HG03097 (cell line): Measurements from ENCODE around the gene OPCML.

Experiments
- ATAC-seq: cut with Tn5 transposase; IDR thresholded peaks from one replicate; pipeline ENCODE4 v1.9.1; 2021; ENCODE audit not compliant: unreplicated experiment, low FRiP score

The OPCML gene

DNA sequence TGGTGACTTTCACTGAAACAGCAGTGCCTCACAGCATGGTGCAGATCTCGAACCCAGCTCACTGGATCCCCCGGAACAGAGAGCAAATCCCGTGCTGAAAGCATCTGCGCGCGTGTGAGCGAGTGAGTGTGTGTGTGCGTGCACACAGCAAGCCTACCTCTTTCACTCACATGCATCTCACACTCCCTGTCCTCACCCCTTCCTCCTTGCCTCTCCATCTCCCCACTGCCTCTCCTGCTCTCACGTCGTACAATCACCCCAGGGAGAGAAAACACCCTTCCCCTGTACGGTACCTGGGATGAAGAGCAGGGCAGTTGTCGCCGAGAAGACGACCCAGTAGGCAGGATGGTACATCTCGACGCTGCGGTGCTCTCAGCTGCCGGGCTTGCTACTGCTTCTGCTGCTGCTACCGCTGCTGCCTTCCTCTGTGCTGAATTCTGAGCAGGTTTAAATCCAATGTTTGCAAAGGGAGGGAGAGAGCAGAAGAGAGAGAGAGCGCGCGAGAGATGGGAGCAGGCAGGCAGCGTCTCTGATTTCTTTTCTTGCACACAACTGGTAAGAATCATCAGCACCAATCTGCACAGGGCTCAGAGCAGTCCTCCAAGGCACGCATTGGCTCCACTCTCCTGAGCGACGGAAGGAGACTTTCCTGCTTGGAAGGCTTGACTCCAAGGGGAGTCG is at the start of gene OPCML:
Gene OPCML (minus strand): TSS at position 531 of the 681 bp plus-strand sequence.
- ATAC-seq, result no peak

DNA sequence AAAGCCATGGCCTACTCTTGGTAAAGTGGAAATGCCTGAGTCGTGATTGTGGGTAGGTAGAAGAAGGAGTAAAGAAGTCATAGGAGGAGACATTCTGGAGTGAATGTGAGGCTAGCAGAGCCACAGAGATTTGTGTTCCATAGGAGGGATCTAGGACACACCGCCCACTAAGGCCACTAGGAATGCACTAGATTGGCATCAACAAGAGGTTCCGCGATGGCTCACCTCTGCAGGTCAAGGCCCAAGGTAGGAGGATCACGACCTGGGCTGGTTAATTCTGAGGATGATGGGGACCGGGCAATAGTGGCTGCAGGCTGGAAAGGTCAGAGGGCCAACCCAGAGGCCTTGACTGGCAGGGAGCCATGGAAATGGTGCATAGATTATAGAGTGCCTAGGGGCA is 48.8 kb upstream of the OPCML start:
- ATAC-seq, result no peak

DNA sequence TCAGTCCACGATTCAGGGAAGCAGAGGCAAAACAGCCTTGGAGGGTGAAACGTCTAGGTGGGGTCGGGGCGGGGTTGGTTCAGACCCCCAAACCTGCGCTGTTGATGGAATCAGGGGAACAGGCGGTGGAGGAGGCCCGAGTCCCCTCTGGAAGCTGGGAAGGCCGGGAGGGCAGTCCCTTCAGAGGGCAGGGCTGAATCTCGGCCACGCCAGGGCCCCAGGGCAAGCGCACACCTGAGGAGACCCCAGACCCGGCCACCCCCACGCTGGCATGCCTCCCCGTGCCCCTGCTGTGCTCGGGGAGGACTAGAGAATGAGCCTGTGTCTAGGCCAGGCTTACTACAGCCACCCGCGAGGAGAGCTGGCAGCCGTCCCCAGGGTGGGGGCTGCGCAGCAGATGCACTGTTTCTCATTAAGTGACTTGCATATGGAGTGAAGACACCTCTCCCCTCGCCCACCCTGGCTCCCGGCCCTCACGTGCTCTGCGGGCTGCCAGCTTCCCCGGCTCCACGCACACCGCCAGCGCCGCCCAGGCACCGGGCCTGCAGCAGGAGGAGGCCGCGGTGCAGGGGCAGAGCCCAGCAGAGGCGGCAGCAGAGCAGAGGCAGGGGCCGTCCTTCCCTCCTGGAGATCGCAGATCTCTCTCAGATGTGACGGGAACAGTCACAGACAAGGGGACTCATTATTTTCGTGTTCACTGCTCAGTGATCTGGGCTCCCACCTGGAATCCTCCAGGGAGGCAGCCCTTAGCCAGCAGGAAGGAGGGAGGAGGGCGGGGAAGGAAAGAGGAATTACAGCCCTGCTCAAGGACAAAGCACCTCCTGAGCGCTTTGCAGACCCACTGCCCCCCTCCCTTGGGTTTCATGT is 47.1 kb upstream of the OPCML start:
- ATAC-seq, result no peak

DNA sequence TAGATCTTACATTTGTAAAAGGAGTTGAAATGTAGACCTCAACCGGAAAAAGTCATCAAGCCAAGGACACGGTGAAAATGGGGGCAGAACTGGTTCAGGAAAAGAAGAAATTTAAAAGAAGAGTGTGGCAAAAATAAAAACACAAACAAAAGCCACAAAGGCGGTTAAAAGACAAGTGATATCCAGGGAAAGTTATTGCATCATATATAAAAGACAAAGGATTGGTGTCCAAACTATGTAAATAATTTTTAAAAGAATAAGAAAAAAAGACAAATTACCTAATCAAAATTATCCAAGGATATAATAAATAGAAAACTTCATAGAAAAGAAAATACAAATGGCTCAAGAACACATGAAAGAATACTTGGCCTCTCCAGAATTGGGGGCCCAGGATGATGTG is 45.1 kb upstream of the OPCML start:
- no peak for ATAC-seq

DNA sequence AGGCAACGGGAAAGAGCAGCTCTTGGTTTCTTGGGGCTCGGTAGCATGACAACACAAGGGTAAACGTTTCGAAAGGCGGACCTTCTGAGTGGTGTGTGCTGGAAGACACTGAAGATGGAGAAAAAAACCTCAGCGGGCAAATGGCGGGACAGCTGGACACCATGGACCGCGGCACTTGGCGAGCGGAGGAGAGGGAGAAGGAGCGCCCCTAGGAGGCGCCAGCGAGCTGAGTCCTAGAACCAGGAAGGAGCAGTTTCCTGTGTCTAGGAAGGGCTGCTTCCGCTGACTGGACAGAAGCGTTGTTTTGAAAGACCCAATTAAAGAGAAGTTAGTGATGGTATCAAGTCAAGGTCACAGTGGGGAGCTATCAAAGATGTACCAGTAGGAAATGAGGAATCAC is 44.0 kb upstream of the OPCML start:
- ATAC-seq, result no peak

DNA sequence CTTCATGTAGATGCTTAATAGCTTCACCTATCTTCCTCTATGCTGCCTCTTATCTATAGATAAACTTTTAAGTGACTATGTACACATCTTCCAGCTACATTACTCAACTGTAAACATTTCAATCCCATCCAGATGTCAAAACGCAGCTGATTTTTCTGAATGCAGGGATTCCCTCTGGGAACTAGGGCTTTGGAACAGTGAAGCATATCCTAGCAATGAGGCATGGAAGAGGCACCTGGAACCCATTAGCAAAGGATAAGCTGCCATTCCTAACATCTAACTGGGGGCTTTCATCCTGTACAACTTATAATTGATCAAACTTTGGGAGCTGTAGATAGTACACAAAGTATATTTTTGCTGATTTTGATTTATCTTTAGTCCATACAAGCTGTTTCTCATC is 40.8 kb upstream of the OPCML start:
- no peak for ATAC-seq

DNA sequence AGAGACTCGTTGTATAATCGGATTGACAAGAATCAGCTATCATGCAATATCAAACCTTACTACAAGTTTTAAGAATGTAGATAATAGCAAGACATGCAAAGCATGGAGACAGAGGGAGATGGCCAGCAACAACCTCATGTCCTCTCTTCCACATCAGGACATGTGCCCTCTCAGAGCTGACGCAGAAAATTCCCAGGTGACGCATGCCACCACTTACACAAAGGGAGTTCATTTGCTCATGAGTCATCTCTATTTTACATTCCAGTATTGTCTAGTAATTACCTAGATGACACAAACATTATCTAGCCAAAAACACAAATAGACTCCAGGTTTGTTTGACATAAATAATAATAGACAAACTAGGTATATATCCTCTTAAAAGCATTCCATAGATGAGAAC is 38.1 kb upstream of the OPCML start:
- ATAC-seq, result no peak

DNA sequence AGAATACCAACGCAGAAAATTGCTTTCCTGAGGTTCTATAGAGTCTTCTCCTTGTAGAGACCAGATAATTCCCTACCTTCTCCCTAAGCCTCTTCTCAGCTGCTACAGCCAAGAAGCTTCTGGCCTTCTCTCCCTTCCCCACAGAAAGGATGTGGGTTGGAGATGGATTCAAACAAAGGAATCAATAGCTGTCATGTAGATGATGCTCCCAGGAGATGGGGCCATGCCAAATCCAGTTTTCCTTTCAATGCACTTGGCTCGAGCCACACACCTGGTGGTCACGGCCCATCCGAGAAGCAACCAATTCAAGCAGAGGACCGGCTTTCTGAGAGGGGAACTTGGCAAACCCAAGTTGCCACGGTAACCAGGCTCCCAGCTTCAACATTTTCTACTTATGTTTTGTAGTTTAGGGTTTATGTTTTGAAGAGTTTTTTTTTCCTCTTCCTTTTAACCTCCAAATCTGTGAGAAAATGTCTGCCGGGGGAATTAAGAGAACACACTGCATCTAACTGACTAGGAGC is 31.3 kb upstream of the OPCML start:
- ATAC-seq, result no peak

DNA sequence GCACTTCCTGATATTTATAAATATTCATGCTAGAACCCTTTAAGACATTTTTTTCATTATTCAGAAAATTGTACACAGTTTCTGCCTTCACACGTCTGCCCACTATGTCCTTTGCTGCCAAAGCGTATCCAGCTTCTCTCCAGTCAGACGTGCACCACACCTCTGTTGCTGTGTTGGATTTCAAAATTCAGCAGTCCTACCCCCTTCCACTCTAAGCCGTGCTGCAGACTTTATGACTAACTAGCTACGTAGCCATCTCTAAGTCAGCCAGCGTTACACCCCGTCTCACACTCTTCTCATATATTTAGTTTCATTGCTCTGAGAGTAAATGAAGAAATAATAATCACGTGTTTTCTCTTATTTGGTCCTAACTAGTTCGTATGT is 28.2 kb upstream of the OPCML start:
- ATAC-seq, result no peak

DNA sequence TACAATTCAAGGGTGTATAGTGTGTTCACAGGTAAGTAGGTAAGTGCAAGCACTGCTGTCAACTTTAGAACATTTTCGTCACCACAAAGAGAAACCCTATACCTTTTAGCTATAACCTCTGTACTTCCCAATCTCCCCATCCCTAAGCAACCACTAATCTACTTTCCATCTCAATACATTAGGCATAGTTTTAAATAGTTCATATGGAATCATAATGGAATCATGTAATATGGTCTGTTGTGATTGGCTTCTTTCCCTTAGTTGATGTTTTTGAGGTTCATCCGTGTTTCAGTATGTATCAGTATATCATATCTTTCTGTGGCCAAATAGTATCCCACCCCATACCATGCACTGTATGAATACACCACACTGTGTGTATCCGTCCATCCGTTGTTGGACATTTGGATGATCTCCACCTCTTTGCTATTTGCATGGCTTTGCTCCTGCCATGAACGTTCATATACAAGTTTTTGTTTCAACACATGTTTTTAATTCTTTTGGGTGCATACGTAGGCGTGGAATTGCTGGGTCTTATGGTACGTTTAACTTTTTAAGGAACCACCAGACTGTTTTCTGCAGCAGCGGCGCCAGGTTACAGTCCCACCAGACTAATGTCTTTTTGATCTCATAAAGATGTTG is 27.7 kb upstream of the OPCML start:
- no peak for ATAC-seq

DNA sequence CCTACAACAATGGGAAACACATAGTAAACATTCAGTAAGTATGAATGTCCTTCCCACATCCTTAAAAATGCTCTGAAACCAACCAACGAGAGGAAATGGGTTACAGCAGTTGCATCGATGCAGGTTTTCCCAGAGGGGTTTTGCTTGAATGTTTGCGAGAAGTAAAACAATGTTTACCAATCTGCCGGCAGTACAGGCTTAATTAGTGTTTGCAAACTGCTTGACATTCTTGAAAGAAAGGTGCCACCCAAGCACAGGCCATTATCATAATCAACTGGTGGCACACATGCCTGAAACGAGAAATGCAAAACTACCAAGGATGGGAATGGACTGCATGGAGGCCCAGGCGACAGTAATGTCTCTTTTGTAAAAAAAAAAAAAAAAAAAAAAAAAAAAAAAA is 27.1 kb upstream of the OPCML start:
- ATAC-seq, result no peak

DNA sequence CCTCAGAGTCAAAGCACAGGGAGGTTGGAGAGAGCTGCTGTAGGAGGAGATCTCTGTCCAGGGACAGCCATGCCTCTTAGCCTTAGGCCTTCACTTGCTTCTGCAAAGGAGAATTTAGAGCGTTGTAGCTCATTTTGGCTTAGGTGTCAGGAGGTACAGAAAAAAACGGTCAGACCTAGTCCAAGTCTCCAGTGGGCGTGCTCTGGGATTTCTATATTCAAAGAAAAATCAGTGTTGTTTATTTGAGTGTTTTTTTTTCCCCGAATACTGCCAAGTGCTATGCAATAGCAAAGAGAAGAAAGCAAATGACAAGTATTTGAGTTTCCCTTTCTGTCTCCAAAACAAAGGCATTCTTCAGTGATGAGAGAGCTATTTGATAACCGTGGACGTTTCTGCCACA is 22.7 kb upstream of the OPCML start:
- no peak for ATAC-seq

DNA sequence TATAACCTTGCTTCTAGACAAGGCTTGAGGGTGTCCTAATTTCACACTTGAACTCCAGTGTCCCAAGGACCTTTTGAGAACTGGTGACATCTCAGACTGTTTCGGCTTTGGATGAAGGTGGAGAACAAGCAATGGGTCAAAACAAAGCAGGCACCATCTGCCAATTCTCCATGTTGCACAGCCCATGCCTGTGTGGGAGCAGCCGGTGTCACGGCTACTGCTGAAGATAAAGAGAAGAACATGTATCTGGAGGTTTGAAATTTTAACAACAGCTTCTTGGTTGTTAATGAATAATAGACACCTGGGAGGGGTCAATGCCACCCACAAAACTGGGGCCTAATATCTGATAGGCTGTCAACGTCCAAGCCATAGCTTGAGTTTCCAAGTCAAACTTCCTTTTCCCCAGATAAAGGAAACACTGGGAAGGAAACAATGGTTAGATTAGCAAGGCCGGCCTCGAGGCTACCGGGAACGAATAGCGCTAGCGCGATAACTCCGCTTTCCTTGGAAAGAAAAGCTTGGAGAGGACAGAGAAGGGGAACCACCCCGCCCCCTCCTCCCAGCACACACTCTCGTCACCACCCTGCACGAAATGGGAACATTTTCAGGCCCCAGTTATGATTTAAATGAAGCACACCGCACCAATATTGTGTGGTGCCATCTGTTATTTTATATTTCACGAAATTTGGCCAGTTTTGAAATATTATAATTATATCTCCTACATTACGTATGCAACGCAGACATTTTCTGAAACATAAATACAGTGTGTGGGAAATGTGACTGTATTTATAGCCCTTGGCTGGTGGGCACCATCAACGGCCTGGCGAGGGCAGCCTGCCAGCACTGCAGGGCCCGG is 21.8 kb upstream of the OPCML start:
- no peak for ATAC-seq

DNA sequence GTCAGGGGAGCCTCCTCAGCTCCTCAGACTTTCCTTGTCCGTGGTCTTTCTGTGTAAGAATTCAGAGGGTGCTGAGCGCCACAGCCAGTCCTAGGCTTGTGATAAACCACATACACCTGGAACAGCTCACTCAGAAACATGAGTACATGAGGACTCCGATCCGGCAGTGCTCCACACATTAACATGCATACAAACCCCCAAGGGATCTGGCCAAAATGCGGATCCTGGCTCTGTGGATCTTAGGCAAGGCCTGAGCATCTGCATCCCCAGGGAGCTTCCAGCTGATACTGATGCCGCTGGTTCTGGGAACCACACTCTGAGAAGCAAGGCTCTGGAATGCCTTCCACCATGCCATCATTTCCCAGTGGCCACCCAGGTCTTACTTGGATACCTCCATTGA is 20.6 kb upstream of the OPCML start:
- ATAC-seq, result no peak

DNA sequence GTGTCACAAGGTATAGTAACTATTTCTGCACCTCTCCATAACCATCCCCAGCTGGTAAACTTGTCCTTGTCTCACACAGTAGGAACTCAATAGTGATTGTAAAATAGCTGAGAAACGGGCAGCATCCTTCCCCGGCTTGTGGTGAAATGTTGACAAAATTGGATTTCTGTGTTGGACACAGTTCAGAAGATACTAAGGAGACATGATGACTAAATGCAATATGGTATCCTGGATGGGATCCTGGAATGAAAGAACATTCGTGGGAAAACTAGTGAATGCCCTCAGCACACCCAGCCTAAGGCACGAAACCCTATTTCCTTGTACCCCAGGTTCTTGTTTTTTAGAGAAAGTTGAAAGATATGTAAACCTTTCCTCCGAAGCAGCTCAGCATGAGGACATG is 18.8 kb upstream of the OPCML start:
- no peak for ATAC-seq

DNA sequence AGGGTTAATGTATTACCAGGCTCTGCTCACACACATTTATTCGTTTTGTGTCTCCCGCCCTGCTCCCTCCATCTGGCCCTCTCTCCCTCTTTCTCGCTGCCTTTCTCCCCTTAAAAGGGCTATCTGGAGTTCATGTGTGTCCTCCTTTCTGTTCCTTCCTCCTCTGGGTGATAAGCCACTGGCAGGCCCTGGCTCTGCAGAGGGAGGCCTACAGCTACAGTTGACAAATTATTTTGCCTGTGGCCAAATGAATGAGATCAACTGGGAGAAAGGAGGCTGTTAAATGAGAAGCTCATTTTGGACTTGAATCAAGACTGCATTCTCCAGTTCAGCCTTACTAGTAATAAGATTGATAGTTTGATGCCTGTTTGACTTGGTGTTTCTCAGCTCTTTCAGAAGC is 17.5 kb upstream of the OPCML start:
- ATAC-seq, result no peak

DNA sequence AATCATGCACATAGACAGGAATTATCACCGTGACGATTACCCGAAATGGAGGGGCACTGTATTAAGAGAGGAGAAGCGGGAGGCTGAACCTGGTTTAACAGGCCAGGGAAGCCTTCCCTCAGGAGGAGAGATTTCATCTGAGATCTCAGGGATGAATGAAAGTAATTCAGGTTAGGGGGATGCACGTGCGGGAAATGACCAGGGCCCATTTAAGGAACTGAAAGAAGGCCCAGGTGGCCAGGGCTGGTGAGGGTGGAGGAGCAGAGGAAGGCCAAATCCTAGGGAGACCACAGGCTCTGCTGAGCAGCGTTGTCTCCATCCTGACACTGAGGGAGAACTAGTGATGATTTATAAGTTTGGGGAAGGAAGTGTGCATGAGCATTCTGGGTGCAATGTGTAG is 16.3 kb upstream of the OPCML start:
- ATAC-seq, result no peak

DNA sequence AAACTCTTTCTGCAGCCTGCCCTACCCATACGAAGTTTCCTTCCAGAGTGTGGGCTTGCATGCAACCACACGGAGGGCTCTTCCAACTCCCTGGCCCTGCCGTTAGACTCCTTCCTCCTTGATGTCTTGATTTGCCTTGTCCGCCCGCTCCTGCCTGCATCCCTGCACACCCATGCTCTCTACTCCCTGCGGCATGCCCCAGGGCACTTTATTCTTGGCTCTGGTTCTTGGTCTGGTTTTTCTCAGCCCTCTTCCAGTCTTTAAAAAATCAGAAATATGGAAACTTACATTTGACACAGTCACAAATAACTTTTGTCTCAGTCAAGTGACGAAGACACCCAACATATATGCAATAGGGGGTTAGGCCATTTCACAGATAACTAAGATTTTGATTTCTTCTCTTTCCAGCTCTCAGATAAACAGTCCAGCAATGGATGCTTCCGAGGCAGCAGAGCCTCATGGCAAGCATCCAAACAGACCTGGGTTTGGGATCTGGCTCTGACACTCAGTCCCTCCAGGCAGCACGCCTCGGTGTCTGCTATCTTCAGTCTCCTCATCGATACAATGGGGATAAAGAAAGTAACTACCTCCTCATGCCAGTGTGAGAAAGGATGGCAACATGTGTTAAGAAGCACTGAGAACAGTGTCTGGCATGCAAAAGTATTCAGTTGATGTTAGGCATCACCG is 15.7 kb upstream of the OPCML start:
- no peak for ATAC-seq

DNA sequence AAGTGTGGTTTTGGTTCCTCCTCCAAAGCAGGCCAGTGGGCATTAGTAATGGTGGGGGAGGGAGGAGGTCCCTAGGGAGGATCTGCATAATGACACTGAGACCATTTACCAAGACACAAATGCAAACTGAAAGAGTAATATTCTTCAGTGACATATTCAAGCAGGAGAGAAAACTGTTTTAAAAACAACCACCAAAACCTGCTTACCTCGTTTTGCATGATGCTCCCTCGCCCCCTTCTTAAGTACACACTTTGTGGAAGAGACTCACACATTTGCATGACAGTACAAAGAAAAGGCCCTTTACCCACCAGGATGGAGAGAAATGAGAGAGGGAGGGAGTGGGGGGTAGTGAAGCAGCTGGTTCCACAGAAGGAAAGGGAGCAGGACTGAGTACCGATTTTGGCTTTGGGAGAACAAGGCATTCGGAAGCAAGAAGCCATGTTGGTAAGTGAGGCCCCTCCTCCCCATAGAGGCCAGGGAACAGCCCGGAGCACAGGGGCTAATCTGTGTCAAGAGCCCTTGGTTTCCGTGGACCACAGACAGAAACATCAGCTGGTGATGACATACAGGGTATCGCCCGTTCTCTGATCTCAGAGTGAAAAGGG is 13.0 kb upstream of the OPCML start:
- ATAC-seq, result no peak

DNA sequence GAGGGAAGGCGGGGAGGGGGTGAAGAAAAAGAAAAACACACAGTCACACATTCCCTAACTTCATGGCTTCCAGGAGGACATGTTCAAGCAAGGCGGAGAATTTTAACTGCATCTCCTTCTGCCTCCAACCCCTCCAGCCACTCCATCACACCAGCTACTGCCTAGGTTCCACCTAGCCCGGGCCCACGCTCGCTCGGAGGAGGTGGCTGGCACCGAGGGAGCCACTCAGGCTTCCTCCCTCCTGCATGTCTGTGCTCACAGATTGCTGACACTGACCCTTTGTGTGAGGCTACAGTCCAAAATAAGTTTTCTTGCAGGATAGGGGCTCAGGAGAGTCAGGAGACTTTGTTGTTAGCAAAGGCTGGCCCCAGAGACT is 9.4 kb upstream of the OPCML start:
- ATAC-seq, result no peak
